NCI-H526 (cell line): ENCODE measurements around the gene ATG13.
A peak's percentile ranks its signal among the peaks of the same experiment; 100 is the strongest.
"Not testable (repeated sequence)": the region's sequence is repeated elsewhere in the genome, so short reads cannot be mapped to it uniquely, and the experiment has no call there.

Source experiments
- DNase-seq, 2 experiments: peaks; one replicate each; lab custom pipeline; 2025; lab: John Stamatoyannopoulos, UW

The ATG13 gene

DNA sequence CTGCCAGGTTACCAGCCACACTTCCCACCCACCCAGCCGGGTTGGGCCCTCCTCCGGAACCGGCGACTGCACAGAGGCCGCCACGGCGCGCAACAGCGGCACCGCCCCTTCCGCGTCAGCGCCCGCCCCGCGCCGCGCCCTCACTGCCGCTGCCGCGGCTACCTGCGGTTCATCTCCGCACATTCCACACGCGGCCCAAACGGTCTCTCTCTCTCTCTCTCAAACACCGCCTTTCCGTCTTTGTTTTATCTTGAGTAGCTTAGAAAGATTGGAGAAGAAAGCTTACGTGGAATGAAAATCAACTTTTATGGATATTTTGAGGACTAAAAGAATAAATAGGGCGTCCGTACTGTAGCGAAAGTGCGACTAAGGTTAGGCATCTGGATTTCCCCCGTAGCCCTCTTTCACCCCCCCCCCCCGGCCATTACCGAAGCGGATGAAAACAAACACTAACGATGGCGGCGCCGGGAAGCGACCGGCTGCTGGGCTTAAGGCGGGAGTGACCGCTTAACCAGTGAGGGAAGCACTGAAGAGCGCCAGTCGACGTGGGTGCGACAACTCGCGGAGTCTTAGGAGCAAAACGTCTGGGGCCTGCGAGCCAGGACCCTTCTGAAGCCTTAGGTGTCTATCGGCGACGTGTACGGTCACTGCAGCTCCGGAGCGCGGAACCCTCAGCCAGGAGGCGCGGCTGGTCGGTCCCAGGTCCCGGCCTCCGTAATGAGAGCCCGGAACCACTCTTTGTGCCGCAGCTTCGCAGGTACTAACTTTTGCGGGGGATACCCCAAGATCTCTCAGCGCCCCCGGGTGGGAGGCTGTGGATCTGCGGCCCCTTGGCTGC is at the start of gene ATG13, which contains the start of gene HARBI1:
Gene ATG13, plus strand, starts transcription at position 420 of the 838 bp plus-strand sequence. CDS start 26,739 bp downstream, outside the sequence.
Gene HARBI1, minus strand, starts transcription at position 94 of the 838 bp plus-strand sequence. CDS start 990 bp downstream, outside the sequence.
- DNase-seq = peak; percentile 94 to 95

DNA sequence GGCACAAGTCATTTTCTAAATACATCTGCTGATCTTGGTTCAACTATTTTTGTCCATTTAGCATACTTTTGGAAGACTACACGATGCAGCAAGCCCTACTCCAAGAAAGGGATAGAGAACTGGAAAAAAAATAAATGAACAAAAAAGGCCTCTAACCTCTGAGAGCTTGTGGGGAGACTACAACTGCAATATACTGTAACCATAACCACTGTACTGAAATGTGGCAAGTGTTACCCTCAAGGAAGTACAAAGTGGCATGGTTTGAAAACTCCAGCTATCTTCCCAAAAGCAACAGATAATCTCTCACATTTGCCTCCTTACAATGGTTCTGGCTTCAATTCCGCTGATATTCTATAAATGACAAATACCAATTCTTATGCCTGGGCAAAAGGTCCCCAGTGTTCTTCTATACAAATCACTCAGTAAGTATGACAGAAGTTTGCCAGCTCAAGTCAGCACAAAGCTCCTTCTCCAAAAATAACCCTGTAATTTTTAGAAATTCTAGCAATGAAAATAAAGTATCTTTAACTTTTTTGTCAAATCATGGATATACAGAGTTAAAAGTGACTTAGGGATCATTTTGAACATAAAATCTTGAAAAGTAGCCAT is 46.5 kb upstream of the ATG13 start:
- no peak for DNase-seq

- DNase-seq = no peak
These were observed 42.7 kb upstream of the ATG13 start for GRCh38 chr11:46574656-46575055.

- DNase-seq = no peak
These were observed 40.3 kb upstream of the ATG13 start for GRCh38 chr11:46577058-46577457.

DNA sequence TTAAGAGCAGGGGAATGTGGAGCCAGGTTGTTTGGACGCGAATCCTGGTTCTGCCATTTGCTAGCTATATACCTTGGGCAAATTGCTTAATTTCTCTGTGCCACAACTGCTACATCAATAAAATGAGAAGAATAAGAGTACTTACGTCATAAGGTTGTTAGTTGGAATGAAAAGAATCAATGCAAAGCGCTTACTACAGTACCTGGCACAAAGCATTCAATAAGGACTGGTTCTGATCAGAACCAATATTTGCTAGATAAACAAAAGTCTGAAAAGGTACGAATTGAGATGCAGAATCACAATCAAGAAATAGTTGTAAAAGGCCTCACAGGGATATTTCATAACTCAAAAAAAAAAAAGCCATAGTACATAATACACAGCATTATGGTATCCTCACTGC is 34.8 kb upstream of the ATG13 start:
- DNase-seq = no peak

- DNase-seq = not testable (repeated sequence)
These were observed 33.8 kb upstream of the ATG13 start for GRCh38 chr11:46583513-46583912.

- DNase-seq = no peak
These were observed 29.2 kb upstream of the ATG13 start for GRCh38 chr11:46588131-46588530.

DNA sequence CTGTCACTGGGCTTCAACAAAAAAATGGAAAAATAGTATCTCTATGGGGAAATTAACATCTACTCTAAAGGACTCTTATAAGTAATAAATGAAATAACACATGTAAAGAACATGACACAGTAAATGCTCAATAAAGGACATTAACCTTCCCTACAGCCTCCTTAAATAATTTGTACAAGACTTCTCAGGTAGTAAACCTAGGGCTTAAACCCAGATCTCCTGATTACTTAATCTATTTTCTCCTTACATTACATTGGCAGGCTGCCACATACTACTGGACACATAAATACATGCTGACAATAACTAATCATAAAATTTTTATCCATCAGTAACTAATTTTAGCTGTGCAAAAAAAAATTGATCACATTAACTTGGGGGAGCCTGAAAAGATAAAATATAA is 28.4 kb upstream of the ATG13 start:
- DNase-seq = no peak

DNA sequence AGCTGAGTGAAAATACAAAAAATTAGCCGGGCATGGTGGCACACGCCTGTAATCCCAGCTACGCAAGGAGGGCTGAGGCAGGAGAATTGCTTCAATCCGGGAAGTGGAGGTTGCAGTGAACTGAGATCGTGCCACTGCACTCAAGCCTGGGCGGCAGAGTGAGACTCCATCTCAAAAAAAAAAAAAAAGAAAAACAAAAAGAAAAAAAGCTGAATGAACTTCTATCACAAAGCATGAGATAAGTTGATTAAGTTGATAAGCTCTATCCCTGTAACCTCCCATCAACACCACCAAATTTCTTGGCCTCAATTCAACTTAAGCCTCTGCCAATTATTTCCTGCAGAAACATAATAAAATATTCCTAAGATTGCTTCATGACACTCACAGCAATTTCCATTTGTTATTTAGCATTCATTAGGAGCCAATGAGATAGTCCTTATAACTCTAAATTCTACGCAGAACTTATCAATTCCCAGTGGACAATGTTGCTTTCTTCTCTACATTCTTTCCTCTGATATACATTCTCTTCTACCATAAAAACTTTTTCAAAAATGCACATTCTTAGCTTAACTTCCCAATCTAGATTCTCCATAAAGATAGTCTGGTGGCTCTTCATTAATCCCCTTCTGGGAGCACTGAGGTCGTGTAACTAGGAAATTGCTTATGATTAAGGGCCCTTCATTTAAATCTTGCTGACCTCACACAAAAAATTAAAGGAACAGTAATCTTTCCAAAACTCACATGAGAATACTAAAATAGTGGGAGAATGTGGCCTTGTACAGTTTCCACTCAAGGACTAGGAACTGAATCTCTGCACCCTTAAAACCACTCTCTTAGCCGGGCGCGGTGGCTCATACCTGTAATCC is 26.4 kb upstream of the ATG13 start:
- no peak for DNase-seq

DNA sequence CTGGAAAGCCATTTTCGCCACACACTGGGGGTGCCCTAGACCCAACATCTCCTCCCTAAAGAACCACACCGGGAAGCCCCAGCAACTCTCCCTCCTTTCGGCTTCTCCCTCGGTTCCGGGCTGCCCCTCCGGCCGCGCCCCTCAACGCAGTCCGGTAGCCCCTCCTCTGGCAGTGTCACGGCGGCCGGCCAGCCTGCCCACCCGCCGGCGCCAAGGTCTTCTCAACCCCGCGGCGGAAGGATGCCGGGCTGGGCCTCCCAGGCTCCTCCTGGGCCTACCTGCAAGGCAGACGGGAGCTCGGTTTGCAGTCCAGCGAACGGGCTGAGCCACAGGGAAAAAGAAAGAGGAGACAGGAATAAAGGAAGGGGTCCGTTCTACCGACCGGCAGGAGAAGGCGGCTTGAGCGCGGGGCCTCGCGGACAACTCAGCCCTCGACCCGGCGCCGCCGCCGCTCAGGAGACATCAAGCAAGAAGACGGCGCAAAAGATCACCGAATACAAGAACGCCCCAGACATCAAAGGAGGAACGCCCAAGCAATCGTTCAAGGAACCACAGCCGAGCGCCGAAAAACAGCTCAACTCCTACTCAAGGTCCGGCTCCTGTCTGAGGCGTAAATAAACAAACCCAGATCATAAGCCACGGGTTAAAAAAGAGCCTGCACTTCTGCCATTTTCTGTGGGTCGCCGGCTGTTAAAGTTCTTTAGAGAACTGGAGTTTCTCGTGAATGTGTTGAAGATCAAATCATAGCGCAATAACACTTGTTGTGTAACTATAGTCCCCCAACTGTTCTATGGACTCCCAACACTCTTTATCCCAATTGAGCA is 23.6 kb upstream of the ATG13 start, which contains the start of gene AMBRA1:
Gene AMBRA1, minus strand, starts transcription at position 474 of the 824 bp plus-strand sequence. CDS start 45,643 bp downstream, outside the sequence.
- DNase-seq = peak; percentile 92 to 96

DNA sequence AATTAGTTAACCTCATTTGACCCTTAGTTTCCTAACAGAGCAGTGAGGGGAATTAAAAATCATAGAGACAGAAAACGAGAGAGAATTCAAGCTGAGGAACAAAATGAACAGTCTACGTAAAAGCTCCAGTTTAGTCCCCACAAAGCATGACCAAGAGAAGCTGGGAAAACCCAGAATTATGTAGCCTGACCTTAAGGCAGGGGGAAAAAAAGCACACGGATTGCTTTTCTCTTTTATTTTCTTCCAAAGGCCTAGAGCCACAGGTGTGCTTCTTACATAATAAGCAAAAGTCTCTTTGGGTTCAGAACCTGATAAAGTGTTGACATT is 23.0 kb upstream of the ATG13 start:
- no peak for DNase-seq

- DNase-seq = no peak
These were observed 22.6 kb upstream of the ATG13 start for GRCh38 chr11:46594785-46595184.

- no peak for DNase-seq
These were observed 20.2 kb upstream of the ATG13 start for GRCh38 chr11:46597155-46597554.

GRCh38 chr11:46597609-46598219 is 19.6 kb upstream of the ATG13 start:
- DNase-seq = no peak

GRCh38 chr11:46599340-46600193 is 17.8 kb upstream of the ATG13 start:
- no peak for DNase-seq

DNA sequence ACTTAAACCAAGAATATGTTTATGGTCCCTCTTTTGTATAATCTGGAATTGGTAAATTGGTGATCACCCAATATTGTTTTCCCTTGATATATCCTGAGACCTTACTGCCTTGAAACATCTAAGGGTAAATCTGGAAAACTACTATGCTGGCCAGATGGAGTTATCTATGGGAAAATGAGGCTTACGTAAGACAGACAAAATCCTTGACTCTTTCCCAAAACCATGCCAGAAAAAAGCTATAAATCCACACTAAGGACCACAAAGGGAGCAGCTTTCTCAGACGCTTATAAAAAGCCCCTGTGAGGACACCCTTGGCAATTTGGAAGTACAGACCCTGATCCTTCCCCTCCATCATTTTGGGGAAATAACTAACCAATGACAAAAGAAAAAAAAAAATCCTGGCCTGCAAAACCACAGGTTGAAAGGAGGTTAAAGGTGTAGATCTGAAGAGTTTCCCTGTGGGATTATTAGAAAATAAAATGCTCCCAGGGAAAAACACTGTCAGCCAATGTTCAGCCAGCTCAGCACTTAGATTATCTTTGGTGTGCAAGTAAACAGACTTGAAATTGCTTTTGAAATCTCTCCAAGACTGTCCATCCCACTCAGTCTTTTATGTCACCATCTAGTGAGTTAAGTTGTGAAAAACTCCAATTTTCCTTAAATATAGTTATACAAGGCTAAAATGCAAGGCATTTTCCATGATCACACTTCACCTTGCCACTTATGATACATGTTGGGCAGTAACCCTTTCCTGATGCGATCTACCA is 17.0 kb upstream of the ATG13 start:
- DNase-seq = no peak

DNA sequence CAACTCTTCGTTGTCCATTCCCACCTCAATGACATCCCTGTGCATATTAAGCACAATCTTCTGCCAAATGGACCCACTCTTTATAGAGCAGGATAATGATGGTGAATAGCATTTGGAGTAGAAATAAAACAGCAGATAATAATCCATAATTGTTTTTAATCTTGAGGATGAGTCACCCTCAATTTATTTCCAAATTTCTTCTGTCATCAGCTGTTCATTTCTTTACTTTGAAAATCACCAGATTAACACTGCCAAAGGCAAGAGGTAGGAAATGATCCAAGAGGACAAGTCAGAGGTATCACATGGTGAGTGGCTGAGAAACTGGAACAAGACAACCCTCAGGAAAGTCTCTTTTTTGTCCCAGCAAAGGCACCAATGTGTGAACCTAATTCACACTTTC is 16.2 kb upstream of the ATG13 start:
- DNase-seq = no peak

GRCh38 chr11:46603704-46604308 is 13.5 kb upstream of the ATG13 start:
- no peak for DNase-seq

- peak; percentile 76 to 84 for DNase-seq
These were observed 12.6 kb upstream of the ATG13 start for GRCh38 chr11:46604796-46605195.
